HG03571 (cell line): Measurements from ENCODE around the gene ZFP36L1.

Experiments used
- ATAC-seq: cut with Tn5 transposase; IDR thresholded peaks from one replicate; pipeline ENCODE4 v1.9.1; 2021; ENCODE audit not compliant: unreplicated experiment

ZFP36L1 gene

DNA sequence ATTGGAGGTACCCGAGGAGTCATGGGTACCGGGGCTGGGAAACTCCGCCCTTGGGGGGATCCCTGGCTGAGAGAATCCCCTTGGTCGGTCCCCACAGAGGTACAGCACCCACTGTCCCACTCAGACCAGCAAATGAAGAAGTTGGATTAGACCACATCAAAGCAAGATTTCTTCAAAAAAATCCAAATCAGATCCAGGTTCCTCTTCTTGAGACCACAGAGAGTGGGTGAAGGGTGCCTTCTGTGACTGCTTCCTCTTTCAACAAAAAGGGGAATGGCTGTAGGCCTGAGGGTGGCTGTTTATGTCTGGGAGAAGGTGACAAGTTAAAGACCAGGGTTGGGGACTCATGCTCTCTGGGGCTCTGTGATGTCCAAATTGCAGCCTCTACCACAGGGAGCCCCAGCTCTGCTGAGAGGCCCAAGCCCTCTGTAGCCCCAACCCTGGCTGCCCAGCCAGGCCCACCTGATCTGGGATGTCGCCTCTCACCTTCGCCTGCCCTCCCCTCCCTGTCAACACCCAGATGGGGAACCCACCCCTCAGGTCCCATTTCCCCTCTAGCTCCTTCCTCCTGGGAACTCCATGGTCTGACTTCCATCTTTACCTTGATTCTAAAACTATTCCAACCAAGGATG is 50.9 kb downstream of the ZFP36L1 start:
- peak; percentile 80 for ATAC-seq

DNA sequence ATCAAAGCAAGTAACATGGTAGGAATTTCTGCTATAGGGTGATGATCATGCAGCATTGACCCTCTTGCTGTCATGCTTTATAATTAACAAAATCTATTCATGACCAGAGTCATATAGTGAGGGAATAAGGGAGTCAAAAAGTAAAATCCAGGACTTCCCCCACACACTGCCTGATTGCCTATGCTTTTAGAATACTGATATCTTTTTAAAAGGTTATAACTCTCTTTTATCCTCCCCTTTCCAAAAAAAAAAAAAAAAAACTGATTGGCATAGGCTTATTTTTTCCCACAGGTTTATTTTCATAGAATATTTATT is 51.4 kb downstream of the ZFP36L1 start:
- no peak for ATAC-seq

DNA sequence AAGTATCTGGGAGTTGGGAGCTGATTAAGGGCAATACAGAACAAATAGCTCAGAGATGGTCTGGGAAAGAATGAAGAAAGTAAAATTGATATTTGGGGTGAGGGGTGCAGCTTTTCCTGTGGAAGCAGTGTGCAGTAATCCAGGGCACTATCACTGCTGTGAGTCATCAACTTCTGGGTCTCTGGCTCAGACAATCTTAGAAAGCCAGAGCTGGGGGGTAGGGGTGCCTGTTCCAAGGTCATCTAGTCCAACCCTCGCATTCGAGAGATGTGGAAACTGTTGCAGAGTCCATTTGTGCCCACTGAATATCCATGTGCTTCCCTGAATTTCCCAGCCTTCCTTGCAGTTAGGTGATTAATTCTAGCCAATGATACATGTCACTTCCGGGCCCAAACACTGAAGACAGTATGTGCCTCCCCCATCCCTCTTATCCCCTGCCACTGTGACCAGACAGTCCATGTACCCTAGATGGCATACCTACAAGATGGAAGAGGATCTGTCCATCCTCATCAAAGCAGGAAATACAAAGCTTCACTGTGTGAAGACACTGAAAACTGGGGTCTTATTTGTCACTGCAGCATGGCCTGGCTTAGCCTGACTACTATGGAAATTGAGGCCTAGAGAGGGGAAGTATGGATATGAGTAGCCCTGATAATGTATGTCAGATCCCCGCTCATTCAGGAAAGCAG is 51.9 kb downstream of the ZFP36L1 start:
- no peak for ATAC-seq

DNA sequence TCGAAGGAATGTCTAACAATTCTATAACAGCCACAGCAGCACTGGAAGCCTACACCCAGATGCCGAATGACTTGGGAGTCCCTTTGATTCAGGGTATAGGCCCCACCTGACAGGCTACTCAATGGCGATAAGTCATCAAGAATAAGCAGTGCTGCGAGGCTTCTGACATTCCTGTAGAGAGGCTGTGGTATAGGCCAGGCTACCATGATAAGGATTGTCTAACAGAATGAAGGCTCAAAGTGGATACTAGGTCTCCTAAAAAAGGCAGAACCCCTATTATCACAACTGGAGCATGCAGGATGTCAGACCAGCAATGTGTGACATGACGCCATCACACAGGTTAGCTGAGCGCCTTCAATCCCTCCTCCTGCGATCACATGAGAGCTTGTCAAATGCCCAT is 53.2 kb downstream of the ZFP36L1 start:
- ATAC-seq, result no peak

DNA sequence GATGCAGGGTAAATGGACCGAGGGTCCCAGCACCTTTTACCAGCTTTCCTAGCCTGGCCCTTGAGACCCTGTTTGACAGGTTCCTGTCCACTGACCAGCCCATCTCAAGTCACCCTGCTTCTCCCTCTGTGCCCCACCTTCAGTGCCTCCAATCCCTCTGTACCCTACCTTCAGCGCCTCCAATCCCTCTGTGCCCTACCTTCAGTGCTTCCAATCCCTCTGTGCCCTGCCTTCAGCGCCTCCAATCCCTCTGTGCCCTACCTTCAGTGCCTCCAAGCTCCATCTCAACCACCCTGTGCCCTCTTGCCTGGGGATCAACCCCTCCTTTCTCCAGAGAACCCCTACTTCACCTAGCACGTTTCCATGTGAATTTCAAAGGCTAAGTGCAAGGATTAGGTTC is 54.3 kb downstream of the ZFP36L1 start:
- ATAC-seq, result no peak
